Epithelial cell of prostate (primary cell): ENCODE measurements around the gene WDR38.
"Not testable (repeated sequence)": the region's sequence is repeated elsewhere in the genome, so short reads cannot be mapped to it uniquely, and the experiment has no call there.

ENCODE experiments used
- DNase-seq: peaks from one replicate; pipeline ENCODE4 v3.0.0-alpha.2; 2011; ENCODE audit warnings: low read depth, low spot score
- H3K27ac ChIP-seq: fragments of 450-650 bp; 2 replicates; pipeline ENCODE4 v1.5.1; 2017; ENCODE audit warnings: mild to moderate bottlenecking

The WDR38 gene

DNA sequence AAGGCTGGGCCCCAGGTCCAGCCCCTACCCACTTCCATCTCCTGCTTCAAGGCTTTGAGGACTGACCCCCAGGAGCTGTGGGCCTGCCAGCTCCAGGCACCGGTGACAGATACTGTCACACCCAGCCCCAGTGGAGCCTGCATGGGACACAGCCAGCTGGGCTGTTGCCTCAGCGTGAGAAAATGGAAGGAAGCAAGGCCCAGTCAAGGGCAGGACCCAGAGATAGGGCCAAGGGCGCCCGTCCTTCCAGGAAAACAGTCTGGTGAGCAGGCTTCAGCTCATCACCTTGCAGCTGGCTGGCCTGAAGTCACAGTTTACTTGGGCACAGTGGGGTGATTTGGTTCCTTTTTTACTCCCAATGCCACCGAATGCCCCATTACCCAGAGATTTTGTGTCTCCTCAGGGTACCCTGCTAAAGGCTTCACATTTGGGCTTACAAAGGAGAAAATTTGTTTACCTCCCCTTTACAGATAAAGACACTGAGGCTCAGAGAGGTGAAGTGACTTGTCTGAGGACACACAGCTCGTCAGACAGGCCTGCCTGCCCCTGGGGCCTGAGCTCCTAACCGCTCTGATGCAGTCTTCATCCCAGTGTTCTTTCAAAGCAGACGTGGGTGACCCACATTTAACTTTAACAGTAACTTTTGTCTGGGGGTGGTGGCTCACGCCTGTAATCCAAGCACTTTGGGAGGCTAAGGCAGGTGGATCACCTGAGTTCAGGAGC lies 21.5 kb upstream of the WDR38 start:
- no peak overlapping the region for H3K27ac ChIP-seq
- no peak for DNase-seq

DNA sequence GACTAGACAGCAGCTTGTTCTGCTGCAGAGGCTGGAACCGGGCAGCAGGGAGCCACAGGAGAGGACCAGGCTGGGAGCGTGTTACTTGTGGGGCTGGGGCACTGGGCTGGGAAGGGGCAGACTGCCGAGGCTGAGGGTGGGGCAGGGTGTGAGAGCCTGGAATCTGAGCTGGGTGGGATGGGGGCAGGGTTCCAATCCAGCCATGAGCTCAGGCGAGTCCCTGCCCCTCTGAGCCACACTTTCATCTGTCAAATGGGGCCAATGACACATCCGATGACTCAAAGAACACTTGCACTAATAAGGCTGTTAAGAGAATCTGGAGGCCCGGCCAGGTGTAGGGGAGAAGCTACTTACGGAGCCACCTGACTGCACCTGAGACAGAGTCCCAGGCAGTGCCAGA lies 18.7 kb upstream of the WDR38 start:
- no peak overlapping the region for H3K27ac ChIP-seq
- peak; percentile 83 for DNase-seq

DNA sequence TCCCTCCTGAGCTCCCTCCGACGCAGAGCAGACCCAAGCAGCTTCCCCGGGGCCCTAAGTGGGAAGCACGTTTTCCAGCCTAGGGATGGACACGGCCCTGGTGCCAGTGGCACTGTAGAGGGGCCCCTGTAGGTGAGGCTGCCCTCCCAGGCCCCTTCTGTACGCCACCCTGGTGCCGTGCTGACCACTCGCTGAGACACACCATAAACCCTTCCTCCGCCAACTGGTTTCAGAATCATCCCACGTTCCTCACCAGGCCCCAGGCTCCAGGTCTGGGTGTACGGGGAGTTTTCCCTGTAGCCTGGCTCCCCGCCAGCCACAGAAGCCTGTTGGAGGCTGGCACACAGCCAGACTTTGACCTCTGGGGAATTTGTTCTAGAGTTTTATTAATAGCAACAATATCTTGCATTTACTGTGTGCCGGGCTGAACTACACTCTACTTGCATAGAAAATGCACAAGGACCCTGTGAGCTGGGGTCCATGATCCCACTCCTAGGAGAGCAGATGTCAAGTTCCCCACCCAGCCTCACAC lies 18.2 kb upstream of the WDR38 start:
- no peak for DNase-seq
- H3K27ac ChIP-seq = no peak overlapping the region

DNA sequence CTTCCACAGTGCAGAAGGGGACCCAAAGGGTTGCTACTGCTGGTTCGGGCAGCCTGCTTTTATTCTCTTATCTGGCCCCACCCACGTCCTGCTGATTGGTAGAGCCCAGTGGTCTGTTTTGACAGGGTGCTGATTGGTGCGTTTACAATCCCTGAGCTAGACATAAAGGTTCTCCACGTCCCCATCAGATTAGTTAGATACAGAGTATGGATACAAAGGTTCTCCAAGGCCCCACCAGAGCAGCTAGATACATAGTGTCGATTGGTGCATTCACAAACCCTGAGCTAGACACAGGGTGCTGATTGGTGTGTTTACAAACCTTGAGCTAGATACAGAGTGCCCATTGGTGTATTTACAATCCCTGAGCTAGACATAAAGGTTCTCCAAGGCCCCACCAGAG lies 15.1 kb upstream of the WDR38 start:
- not testable (repeated sequence) for H3K27ac ChIP-seq

DNA sequence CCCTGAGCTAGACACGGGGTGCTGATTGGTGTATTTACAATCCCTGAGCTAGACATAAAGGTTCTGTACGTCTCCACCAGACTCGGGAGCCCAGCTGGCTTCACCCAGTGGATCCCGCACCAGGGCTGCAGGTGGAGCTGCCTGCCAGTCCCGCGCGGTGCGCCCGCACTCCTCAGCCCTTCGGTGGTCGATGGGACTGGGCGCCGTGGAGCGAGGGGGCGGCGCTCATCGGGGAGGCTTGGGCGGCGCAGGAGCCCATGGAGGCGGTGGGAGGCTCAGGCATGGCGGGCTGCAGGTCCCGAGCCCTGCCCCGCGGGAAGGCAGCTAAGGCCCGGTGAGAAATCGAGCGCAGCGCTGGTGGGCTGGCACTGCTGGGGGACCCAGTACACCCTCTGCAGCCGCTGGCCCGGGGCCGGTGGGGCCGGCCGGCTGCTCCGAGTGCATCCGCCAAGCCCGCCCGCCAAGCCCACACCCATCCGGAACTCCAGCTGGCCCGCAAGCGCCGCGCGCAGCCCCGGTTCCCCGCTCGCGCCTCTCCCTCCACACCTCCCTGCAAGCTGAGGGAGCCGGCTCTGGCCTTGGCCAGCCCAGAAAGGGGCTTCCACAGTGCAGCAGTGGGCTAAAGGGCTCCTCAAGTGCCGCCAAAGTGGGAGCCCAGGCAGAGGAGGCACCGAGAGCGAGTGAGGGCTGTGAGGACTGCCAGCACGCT lies 14.5 kb upstream of the WDR38 start:
- H3K27ac ChIP-seq, DNase-seq: not testable (repeated sequence)

More for the DNA sequence above, 15.1 kb upstream of the WDR38 start:
- DNase-seq = not testable (repeated sequence)

DNA sequence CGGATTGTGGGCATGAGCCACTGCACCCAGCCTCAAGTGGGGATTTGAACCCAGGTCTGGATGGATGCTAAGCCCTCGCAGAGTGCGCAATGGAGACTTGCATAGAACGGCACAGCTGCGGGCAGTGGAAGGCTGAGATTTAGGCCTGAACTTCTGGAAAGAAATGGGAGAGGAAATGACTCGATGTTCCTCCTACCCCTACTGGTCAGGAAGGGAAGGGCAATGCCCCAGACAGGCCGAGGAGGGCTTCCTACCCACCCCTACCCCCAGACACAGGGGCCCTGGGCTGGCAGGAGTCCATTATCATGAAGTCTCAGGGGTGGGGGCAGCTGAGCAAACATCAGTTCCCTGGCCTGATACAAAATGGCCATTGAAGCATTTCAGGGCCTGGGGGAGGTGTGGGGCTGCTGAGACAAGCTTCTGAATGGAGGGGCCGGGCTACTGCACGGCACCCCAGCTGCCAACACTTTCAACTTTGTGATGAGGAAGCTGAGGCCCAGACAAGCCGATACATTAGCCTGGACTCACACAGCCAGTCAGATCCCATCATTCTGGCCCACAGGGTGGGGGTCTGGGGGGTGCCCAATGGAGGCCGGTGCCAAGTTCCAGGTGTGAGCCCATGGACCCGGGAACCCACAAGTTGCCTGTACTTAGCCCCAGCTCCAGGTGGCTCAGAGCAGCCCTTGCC lies 13.5 kb upstream of the WDR38 start:
- no peak overlapping the region for H3K27ac ChIP-seq
- no peak for DNase-seq

DNA sequence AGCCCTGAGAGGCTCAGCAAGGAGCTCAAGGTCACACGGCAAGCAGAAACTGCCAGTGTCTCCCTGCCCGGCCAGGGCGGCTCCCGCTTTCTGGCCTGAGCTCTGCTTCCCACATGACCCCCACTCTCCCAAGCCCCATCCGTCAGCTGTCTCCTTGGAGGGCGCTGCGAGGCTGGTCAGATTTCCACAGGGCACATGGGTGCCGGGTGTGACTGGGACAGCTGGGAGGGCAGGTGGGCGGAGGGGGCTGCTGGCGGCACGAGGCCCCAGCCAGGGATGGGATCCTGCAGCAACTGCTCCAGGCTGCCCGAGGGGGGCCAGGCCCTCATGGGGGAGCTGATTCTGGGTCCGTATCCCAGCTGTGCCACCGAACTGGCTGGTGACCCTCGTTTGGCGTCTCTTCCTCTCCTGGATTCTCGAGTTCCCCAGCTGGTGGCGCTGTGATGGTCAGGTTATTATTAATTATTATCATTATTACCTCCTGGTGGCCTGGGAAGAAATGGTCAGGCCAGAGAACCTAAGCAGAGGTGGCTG lies 12.9 kb upstream of the WDR38 start:
- no peak overlapping the region for H3K27ac ChIP-seq

DNA sequence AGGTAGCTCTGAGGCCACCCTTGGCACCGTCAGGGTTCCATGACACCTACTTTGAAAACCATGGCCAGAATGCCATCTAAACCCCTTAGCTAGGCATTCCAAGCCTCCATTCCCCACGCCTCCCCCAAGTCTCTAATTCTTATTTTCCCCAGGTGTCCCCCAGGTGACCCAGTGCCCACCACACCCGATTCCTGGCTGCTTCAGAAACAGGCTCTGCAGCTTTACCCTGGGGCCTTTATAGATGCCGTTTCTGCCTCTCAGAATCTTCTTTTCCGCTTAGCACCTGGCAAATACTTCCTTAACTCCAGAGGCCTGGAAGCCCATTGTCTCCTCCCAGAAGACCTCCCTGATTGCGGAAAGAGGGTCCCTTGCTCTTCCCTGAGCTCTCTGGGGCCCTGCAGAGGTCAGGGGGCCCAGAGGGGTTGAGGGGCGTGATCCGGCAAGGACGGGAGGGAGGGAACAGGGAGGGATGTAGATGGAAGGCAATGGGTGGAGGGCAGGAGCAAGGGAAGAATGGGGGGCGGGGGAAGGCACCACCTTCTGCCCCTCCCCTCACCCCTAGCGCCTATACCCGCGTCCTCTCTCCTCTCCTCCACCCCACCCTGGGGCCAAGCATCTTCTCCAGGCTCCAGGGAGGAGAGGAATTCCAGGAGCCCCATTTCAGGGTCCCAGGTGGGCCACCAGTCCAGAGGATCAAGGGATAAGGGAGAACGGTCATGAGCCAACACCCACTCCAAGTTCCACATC lies 12.0 kb upstream of the WDR38 start:
- no peak for DNase-seq
- H3K27ac ChIP-seq = no peak overlapping the region

More for the DNA sequence above, 12.9 kb upstream of the WDR38 start:
- no peak for DNase-seq

DNA sequence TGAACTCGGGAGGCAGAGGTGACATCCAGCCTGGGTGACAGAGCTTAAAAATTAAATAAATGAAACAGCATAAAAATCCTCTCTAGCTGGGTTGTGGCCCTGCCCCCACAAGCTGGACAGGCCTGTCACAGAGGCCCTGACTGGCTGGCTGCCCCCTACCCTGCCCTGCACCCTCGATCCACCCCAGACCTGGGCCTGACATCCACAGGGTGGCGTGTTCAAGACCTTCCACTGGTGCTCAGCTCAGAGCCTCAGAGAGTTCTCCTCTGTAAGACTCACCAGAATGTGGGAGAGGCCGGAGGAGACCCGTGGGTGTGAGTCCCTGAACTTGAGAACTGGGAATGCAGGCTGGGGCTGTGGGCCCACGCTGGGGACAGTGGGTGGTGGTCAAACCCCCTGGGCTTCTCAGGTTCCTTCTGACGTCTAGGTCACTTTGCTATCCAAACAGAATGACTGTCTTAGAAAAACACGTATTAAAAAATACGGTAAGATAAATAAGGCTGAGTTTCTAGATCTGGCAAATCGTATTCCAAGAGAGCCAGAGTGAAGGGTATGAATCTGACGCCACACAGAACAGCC lies 9.7 kb upstream of the WDR38 start:
- H3K27ac ChIP-seq = no peak overlapping the region
- no peak for DNase-seq

DNA sequence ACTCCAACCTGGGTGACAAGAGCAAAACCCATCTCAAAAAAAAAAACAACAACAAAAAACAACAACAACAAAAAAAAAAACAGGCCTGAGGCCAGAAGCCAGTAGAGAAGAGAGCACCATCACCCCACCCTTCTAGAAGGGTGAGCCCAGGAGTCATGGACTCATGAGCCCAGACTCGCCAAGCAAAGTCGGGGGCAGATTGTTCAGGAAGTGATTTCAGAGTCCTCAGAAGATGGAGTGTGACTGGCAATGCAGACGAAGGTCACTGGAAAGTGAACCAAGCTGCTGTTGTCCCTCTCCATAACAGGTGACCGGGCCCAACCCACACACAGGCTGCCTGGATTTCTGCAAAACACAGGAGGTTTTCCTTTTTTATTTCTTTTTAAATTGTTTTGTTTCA lies 9.0 kb upstream of the WDR38 start:
- no peak overlapping the region for H3K27ac ChIP-seq
- DNase-seq = no peak

DNA sequence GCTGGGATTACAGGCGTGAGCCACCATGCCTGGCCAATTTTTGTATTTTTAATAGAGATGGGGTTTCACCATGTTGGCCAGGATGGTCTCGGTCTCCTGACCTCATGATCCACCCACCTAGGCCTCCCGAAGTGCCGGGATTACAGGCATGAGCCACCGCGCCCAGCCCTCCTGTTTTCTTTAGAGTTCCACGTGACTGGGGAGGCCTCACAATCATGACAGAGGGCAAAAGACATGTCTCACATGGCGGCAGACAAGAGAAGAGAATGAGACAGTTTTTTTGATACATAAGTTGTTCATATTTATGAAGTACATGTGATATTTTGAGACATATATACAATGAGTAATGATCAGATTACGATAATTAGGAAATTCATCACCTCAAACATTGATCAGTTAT lies 6.8 kb upstream of the WDR38 start:
- not testable (repeated sequence) for H3K27ac ChIP-seq, DNase-seq

DNA sequence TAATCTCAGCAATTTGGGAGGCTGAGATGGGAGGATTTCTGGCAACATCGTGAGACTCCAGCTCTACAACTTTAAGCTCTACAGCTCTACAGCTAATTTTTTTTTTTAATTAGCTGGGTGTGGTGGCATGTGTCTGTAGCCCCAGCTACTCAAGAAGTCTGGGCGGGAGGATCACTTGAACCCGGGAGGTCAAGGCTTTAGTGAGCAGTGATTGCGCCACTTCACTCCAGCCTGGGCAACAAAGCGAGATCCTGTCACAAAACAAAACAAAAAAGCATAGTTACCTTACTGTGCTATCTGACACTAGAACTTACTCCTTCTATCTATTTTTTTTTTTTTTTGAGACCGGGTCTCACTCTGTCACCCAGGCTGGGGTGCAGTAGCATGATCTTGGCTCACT lies 6.3 kb upstream of the WDR38 start:
- DNase-seq = no peak
- H3K27ac ChIP-seq = no peak overlapping the region

DNA sequence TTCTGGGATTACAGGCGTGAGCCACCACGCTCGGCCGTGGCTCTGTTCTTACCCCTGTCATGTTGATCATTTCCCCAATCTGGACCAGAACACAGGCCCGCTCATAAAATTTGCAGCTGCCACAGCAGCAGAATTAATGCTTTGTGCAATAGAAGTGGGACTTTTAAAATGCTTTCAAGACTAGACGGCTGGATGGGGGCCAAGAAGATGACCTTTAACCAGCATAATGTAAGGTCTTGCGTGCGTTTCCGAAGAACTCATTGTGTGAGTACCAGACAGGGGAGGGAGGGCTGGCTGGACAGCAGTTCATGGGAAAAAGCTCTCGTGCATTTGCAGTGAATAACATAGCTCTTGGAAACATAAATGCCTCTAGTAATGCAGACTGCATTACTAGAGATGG lies 3.5 kb upstream of the WDR38 start:
- H3K27ac ChIP-seq = no peak overlapping the region
- DNase-seq = no peak

DNA sequence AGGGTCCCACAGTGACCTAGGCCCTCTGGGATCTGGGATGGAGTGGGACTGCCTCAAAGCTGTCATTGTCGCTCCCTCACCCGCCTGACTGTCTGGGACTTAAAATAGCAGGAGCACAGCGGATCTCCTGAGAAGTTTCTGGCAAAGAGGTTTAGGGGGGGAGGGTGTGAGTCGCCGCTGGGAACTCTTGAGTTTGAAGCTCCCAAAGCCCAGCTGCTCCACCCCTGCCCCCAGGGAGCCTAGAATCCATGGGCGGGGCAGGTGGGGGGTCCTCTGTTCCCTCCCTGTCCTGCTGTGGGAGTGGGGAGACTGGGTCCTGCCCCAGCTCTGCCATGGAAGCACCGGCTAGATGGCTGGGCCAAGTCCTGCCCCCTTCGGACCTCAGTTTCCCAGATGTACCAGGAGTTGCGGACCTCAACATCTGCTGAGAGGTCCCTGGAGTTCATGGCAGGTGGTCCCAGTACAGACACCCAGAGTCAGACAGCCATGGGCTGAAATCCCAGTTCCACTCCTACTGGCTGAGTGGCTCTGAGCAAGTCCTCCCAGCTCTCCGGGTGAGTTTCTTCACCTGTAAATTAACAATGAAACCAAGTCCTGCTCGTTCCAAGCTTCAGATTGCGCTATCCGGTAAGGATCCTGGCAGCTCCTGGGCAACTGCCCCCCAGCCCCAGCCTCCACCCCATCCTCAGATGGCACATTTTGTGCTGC lies 985 bp upstream of the WDR38 start:
- no peak overlapping the region for H3K27ac ChIP-seq
- no peak for DNase-seq

DNA sequence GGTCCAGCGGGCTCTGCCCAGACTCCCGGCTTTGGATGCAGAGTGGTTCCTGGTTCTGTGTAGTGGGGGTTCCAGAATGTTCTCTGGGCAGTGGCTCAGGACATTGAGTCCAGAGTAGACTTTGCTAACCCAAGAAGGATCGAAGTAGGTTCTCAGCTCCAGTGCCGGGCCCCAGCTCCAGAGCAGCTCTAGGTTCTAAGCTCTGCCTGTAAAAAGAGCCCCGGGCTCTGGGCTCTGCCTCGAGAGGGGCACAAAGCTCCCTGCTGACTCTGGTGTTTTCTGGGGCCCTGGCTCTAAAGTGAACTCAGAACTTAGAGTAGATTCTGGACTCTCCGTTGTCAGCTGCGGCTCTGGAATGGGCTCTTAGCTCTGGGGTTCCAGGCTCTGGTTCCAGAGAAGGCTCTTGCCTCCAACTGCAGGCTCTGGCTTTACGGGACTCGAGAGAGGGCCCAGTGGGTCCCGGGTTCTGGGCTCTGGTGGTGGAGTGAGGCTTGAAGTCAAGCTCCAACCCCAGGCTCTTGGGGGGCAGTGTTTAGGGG lies 414 bp downstream of the WDR38 start:
- H3K27ac ChIP-seq = no peak overlapping the region
- DNase-seq = no peak

DNA sequence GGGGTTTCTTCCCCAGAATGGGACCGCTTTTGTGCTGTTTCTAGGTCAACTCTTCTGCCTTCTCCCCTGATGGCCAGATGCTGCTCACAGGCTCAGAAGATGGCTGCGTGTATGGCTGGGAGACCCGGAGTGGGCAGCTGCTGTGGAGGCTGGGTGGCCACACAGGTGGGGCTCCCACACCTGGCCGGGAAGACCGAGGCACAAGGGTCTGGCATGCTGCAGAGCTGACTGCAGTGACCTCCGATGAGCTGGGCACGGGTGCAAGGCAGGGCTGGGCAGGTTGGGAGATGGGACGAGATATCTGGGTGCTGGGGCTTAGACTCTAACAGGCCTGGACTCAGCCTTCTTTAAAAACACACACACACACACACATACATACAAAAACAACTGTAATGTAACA lies 901 bp downstream of the WDR38 start:
- no peak overlapping the region for H3K27ac ChIP-seq
- DNase-seq = no peak

DNA sequence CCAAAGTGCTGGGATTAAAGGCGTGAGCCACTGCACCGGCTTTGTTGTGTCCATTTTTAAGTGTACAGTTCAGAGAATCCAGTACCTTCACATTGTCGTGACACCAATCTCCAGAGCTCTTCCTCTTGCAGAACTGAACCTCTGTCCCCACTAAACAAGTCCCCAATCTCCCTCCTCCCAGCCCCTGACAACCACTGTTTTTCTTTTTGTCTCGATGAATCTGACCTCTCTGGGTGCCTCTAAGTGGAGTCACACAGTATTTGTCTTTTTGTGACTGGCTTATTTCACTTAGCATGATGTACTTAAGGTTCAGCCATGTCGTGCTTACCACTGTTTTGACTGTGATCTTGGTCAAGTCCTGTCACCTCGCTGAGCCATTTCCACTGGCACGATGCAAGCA lies 1.6 kb downstream of the WDR38 start:
- no peak overlapping the region for H3K27ac ChIP-seq
- DNase-seq = no peak

DNA sequence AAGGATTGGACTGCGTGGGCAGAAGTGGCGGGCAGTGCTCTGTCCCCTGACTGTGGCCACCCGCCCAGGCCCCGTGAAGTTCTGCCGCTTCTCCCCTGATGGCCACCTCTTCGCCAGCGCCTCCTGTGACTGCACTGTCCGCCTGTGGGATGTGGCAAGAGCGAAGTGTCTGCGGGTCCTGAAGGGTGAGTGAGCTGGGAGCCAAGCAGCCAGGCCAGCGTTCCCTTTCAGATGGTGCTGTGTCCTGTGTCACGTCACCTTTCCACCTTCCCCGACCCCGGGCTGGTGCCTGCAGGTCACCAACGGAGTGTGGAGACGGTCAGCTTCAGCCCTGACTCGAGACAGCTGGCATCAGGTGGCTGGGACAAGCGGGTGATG lies 2.3 kb downstream of the WDR38 start:
- DNase-seq = no peak
- H3K27ac ChIP-seq = no peak overlapping the region
